NCI-H2107 treated with DMSO at 0.1 percent for 48 hours (cell line): ENCODE measurements around the gene DHDH.

Experiments
- DNase-seq: peaks from one replicate; lab custom pipeline; 2025; ENCODE audit not compliant: unreplicated experiment; lab: John Stamatoyannopoulos, UW

DHDH gene

DNA sequence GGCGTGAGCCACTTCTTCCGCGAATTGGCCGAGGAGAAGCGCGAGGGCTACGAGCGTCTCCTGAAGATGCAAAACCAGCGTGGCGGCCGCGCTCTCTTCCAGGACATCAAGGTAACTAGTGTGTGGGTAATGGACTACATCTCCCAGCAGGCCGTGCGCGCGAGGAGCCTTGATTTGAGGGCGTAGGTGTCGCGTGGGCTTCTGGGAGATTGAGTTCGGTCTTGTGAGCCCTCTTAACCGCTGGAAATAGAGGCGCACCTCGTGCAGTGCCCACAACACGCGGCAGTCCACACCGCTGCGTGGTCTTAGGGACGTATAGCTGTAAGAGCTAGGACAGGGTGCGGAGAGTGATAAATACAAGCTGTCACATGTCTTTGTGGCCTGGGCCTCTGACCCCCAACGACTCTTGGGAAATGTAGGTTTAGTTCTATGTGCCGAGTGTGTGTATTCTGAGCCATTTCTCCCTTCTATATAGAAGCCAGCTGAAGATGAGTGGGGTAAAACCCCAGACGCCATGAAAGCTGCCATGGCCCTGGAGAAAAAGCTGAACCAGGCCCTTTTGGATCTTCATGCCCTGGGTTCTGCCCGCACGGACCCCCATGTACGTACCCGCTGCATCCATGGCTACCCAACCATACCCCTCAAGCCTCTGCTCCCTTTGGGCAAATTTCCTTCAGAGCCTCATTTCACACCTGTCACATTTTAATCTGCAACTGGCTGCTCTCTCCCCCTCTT lies 32.5 kb downstream of the DHDH start:
- DNase-seq = peak; percentile 74

- DNase-seq = no peak
Measured at GRCh38 chr19:48966541-48967345, 33.2 kb downstream of the DHDH start.

- DNase-seq = no peak
Measured at GRCh38 chr19:48967346-48968178, 34.1 kb downstream of the DHDH start.

- DNase-seq = no peak
Measured at GRCh38 chr19:48968179-48968661, 34.7 kb downstream of the DHDH start.

DNA sequence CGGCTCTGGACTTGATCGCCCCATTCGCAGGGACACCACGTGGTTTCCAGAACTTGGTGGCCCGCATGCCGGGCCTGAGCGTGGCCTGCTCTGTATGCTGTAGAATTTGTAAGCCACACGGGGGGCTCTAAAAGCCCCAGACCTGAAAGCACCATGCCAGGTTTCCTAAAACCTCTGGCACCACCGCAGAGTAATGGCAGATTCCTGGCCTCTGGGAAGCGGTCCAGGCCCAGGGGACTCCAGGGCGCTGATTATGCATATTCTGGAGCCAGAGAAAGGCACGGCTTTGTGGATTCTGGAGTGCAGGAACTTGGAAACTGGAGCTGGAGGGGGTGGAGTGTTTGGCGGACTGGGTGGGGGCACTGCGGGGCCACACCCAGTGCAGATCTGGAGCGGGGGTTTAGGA lies 35.3 kb downstream of the DHDH start:
- DNase-seq = no peak

DNA sequence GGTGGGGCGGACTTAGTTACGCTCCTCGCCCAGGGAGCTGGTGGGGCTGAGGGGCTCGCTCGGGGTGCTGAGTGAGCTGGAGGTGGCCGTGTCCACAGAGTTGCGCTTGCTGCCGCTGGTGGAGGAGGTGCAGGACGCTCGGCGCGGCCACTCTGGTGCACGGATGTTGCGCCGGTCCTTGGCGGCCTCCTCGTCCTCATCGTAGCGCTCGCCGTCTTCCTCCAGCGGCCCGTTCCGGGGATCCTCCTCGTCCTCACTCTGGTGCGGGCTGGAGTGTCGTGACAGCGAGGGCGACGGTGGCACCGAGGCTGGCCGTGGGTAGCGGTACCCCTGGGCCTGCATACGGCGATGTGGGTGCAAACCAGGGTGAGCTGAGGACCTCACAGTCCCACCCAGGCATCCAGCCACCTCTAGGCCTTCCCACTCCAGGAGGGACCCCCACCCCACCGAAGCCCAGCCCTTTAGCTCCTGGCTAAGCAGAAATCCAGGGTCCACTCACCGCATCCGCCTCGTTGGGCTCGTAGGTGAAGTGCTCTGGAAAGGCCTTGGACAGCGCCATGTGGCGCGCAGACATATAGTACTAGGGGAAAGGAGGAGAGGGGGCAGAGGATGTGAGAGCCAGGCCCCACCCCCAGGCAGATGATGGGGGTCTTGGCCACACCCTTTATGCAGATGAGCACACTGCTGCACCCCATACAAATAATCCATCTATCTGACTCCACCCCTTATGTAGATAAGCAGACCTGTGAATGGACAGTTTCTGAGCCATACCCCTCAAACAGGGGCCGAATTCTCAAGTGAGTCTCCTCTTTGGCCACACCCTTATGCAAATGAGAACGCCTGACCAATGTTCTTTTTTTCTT lies 36.0 kb downstream of the DHDH start:
- DNase-seq = no peak

DNA sequence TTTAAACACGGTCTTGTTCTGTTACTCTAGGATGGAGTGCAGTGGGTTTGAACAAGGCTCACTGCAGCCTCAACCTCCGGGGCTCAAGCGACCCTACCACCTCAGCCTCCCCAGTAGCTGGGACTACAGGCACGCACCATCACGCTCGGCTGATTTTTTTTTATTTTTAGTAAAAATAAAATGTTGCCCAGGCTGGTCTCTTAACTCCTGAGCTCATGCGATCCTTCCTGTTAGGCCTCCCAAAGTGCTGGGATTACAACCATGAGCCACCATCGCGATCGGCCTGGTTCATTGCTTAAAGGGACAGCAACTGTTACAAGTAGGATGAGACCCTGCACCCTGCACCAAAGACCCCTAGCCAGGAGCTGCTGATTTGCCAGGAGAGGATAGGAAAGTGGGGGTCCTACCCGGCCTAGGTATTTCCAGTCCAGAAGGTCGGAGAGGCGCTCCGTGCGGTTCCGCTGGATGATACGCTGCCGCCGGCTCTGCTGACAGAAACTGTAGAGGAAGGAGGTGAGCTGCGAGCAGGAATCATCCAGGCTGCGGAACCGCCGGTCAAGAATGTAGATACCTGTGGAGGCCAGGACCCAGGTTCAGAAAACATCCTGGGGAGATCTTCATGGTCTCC lies 36.8 kb downstream of the DHDH start:
- DNase-seq = no peak

GRCh38 chr19:48970923-48971395 lies 37.5 kb downstream of the DHDH start:
- peak; percentile 51 for DNase-seq

DNA sequence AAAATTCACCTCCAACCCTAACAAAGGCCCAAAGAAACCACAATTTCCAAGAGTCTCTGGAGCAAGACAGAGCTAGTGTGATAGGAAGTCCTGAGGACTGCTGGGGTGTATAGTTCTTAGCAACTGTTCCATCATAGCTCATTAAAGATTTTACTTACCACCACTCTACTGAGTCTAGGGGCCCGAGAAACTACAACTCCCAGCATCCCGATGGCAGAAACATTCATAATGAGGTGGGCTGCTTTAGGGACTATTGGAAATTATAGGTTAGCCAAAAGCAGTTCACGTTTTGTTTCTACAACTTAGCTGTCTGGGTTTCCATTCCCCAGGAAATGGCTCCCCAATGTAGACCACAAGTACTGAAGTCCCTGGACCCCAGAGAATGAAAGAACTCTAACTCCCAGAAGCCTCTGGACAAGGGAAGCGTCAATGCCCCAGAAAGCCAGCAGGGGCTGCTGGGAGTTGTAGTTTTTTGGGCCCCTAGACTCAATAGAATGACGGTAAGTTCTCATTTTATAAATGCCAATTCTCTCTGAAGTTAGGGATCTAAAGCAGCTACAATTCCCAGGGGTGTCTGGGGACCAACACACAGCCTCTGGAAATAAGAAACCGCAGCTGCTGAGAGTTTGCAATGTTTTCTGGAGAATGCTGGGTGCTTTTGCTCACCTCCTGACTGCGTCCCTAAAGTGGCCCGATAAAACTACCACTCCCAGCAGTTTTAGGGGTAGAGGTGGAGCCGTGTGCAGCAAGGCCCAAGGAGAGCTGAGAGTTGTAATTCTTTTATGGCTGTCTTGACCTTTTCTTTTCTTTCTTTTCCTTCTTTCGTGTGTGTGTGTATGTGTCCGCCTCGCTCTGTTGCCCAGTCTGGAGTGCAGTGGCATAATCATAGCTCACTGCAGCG lies 42.7 kb downstream of the DHDH start:
- DNase-seq = no peak

GRCh38 chr19:48977061-48977460 lies 43.6 kb downstream of the DHDH start:
- DNase-seq = no peak

GRCh38 chr19:48982280-48982679 lies 48.8 kb downstream of the DHDH start:
- no peak for DNase-seq

- DNase-seq = no peak
Measured at GRCh38 chr19:48985711-48986110, 52.2 kb downstream of the DHDH start.

DNA sequence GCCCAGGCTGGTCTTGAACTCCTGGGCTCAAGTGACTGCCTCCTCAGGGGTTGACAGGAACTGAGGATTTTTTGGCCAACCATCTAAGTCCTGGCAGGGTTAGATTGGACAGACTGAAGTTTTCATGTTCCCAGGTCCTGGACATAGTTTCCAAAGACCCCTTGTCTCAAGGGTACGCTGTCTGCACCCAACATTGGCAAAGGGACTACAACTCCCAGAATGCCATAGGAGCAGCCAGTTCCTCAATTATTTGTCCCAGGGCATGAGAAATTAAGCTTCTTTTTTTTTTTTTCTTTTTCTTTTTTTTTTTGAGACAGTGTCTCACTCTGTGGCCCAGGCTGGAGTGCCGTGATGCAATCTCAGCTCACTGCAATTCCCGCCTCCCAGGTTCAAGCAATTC lies 52.7 kb downstream of the DHDH start:
- no peak for DNase-seq

- no peak for DNase-seq
Measured at GRCh38 chr19:48987323-48987722, 53.8 kb downstream of the DHDH start.

GRCh38 chr19:48988286-48988685 lies 54.8 kb downstream of the DHDH start:
- no peak for DNase-seq

DNA sequence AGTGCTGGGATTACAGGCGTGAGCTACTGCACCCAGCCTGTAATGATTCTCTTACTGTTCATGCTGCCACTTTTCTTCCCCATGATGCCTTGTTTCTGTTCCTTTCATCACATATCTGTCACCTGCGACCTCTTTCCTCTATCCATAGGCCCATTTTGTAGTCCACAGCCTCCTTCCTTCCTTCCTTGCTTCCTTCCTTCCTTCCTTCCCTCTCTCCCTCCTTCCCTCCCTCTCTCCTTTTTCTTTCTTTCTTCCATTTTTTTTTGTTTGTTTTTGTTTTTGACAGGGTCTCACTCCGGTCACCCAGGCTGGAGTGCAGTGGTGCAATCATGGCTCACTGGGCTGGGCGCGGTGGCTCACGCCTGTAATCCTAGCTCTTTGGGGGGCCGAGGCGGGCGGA lies 55.4 kb downstream of the DHDH start:
- no peak for DNase-seq

- DNase-seq = no peak
Measured at GRCh38 chr19:48989701-48990291, 56.3 kb downstream of the DHDH start.

GRCh38 chr19:48990400-48990799 lies 56.9 kb downstream of the DHDH start:
- DNase-seq = no peak
